Camera-type eye (tissue), 1 donor: Measurements from ENCODE around the gene SGK1. TPM values are rescaled to one million over a fixed set of nuclear protein-coding genes. Genes with fewer than 3 reads are reported as not detected.

Source experiments
- total RNA-seq: library from RNA; depleted of rRNA; stranded (reverse); fragments of >200 nt; gene quantifications from one replicate; pipeline ENCODE4 v1.2.3, GENCODE V29; 2014

SGK1 gene
- total RNA-seq: 153 TPM

GRCh38 chr6:134317471-134318131, at the start of gene SGK1:
Gene SGK1, minus strand, starts transcription at chr6:134318112. Its CDS starts 652 bp downstream, at chr6:134317460.

